T-helper 17 cell (primary cell): ENCODE measurements around the gene LINGO1. TPM values are rescaled to one million over a fixed set of nuclear protein-coding genes. Genes with fewer than 3 reads are reported as not detected.

Experiments
- ATAC-seq: fragments of 150-1000 bp; cut with Tn5 transposase; 2 replicates; pipeline ENCODE4 v1.10.0; 2021; ENCODE audit warnings: mild to moderate bottlenecking, moderate library complexity
- DNase-seq, 3 donors: peaks; one replicate each; pipeline versions ENCODE4 v3.0.0 to v3.0.0-alpha.2; 2020 to 2021
- H3K9me3 ChIP-seq: one replicate; pipeline ENCODE4 v1.7.0; 2013; ENCODE audit warnings: low read length, mild to moderate bottlenecking; ENCODE audit not compliant: control insufficient read depth, poor library complexity, severe bottlenecking
- H3K27ac Mint-ChIP-seq: one replicate; pipeline ENCODE4 v1.8.0; 2022; ENCODE audit warnings: mild to moderate bottlenecking, moderate library complexity, mixed read lengths
- H3K27me3 Mint-ChIP-seq: one replicate; pipeline ENCODE4 v1.8.0; 2022; ENCODE audit warnings: mixed read lengths
- H3K36me3 Mint-ChIP-seq: one replicate; pipeline ENCODE4 v1.8.0; 2022; ENCODE audit warnings: low read depth, mixed read lengths
- H3K4me1 Mint-ChIP-seq: one replicate; pipeline ENCODE4 v1.8.0; 2022; ENCODE audit warnings: mild to moderate bottlenecking, mixed read lengths
- H3K4me3 Mint-ChIP-seq: one replicate; pipeline ENCODE4 v1.8.0; 2022; ENCODE audit warnings: mild to moderate bottlenecking, moderate library complexity, mixed read lengths
- total RNA-seq, 4 donors: library from RNA in 2 of 4; stranded (reverse) in 2 of 4; gene quantifications; one replicate each; pipeline ENCODE4 v1.2.3 and lab custom pipeline; 2022 to 2026

LINGO1 gene
- total RNA-seq, 2 donors from 2014 or later, result not detected

- no peak overlapping the region for H3K4me3 Mint-ChIP-seq
- DNase-seq, result no peak
- H3K36me3 Mint-ChIP-seq, result no peaks in the 10 kb centered on the region
- no peak for ATAC-seq
- no peaks in the 10 kb centered on the region for H3K9me3 ChIP-seq
- no peak overlapping the region for H3K27ac Mint-ChIP-seq
- peaks cover 32% of the 10 kb centered on the region for H3K27me3 Mint-ChIP-seq
- H3K4me1 Mint-ChIP-seq, result peaks cover 5% of the 10 kb centered on the region
Observed at GRCh38 chr15:77568973-77569728, 63.6 kb downstream of the LINGO1 start.

DNA sequence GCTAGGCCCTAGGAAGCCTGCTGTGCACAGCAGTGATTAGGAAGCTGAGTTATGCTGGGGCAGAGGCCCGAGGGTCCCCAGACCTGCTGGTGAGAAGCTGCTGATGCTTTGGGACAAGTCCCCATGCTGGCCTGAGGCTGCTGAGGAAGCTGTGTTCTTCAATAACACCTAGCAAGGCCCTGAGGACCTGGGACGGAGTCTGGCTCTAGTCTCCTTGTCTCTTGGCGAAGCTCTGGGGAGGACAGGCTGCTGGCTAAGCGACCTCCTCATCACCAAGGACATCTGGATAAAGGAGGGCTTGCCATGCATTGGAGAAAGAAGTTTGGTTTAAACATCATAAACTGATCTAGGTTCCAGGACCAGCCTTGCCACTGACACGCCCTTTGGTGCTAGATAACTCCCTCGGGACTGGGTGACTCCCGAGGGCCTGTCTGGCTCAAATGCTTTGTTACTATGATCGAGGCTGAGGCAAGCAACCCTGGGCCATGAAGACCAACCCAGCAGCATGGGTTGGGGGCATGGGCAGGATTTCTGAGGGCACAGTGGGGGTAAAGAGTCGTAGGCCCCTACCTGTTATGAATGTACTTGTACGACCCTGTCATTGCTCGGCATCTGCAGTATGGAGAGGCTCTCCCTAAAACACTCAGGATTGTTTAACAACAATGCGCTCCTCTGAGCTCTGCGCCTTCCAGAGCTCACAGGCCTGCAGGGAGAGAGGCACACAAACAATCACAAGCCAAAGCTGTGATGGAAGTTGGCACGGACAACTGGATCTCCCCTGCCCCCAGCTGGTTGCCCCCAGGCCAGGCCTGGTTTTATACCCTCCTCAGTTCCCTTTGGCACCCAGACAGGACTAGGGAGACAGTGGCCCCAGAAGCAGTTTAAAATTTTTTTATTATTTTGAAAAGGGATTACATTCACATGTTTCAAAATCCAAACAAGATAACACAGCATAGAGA lies 64.4 kb downstream of the LINGO1 start:
- no peaks in the 10 kb centered on the region for H3K36me3 Mint-ChIP-seq
- no peak for ATAC-seq
- no peak overlapping the region for H3K27ac Mint-ChIP-seq
- H3K27me3 Mint-ChIP-seq, result peaks cover 32% of the 10 kb centered on the region
- H3K9me3 ChIP-seq, result no peaks in the 10 kb centered on the region
- no peak overlapping the region for H3K4me3 Mint-ChIP-seq
- DNase-seq, result no peak
- peaks cover 5% of the 10 kb centered on the region for H3K4me1 Mint-ChIP-seq

DNA sequence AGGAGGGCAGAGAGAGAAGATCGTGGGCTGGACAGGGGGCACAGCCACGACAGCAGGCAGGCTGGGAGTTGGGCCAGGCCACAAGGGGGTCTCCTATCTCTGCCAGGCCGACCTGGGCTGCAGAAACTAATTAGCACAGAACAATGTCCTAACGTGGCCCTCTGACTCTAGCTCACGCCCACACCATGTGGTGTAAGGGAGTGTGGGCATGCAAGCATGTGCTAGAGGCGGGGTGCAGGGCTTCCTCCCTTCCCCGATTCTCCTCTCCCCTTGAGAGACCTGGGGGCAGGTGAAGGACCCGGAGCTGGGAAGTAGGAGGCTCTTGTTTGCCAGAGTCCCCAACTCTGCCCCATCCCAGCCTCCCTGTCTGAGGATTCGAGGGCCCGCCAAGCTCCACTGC lies 65.5 kb downstream of the LINGO1 start:
- no peak for DNase-seq
- no peak for ATAC-seq
- peaks cover 35% of the 10 kb centered on the region for H3K27me3 Mint-ChIP-seq
- H3K4me1 Mint-ChIP-seq, result peaks cover 5% of the 10 kb centered on the region
- no peak overlapping the region for H3K27ac Mint-ChIP-seq
- no peaks in the 10 kb centered on the region for H3K9me3 ChIP-seq
- no peak overlapping the region for H3K4me3 Mint-ChIP-seq
- H3K36me3 Mint-ChIP-seq, result no peaks in the 10 kb centered on the region

GRCh38 chr15:77566092-77566491 lies 66.6 kb downstream of the LINGO1 start:
- Mint-ChIP-seq H3K36me3 (no peaks in the 10 kb centered on the region), H3K4me3 (no peak overlapping the region), H3K27ac (no peak overlapping the region), H3K27me3 (peaks cover 33% of the 10 kb centered on the region), H3K4me1 (peaks cover 5% of the 10 kb centered on the region)
- ATAC-seq (no peak), DNase-seq (no peak)
- H3K9me3 ChIP-seq, result no peaks in the 10 kb centered on the region

GRCh38 chr15:77565378-77565915 lies 67.3 kb downstream of the LINGO1 start:
- ATAC-seq, result no peak
- Mint-ChIP-seq H3K4me1 (peaks cover 5% of the 10 kb centered on the region), H3K27ac (no peak overlapping the region), H3K27me3 (peaks cover 36% of the 10 kb centered on the region), H3K4me3 (no peak overlapping the region), H3K36me3 (no peaks in the 10 kb centered on the region)
- H3K9me3 ChIP-seq, result no peaks in the 10 kb centered on the region
- no peak for DNase-seq

- Mint-ChIP-seq H3K4me3 (no peak overlapping the region), H3K4me1 (peaks cover 5% of the 10 kb centered on the region), H3K36me3 (no peaks in the 10 kb centered on the region), H3K27me3 (peaks cover 38% of the 10 kb centered on the region), H3K27ac (no peak overlapping the region)
- DNase-seq (no peak), ATAC-seq (no peak)
- H3K9me3 ChIP-seq, result no peaks in the 10 kb centered on the region
Observed at GRCh38 chr15:77564938-77565337, 67.8 kb downstream of the LINGO1 start.

- ATAC-seq (no peak), DNase-seq (no peak)
- H3K4me3 Mint-ChIP-seq, result no peak overlapping the region
- no peak overlapping the region for H3K27ac Mint-ChIP-seq
- H3K27me3 Mint-ChIP-seq, result peaks cover 41% of the 10 kb centered on the region
- no peaks in the 10 kb centered on the region for H3K9me3 ChIP-seq
- H3K36me3 Mint-ChIP-seq, result no peaks in the 10 kb centered on the region
- H3K4me1 Mint-ChIP-seq, result peaks cover 2% of the 10 kb centered on the region
Observed at GRCh38 chr15:77564341-77564740, 68.4 kb downstream of the LINGO1 start.

- no peaks in the 10 kb centered on the region for H3K36me3 Mint-ChIP-seq
- H3K4me1 Mint-ChIP-seq, result peaks cover 2% of the 10 kb centered on the region
- peaks cover 42% of the 10 kb centered on the region for H3K27me3 Mint-ChIP-seq
- ATAC-seq (no peak), DNase-seq (no peak)
- no peak overlapping the region for H3K4me3 Mint-ChIP-seq
- no peak overlapping the region for H3K27ac Mint-ChIP-seq
- no peaks in the 10 kb centered on the region for H3K9me3 ChIP-seq
Observed at GRCh38 chr15:77563623-77564156, 69.0 kb downstream of the LINGO1 start.

Other genes with a start within 250 kb of the LINGO1 start
- 10 to 100 TPM in 1 of 2 donors, 1 to 10 TPM in 1; 5.9 to 10.2 TPM for gene PEAK1, start 212.8 kb downstream of the LINGO1 start, total RNA-seq
- 10 to 100 TPM; 22.3 to 30.6 TPM for gene HMG20A, start 212.0 kb downstream of the LINGO1 start, total RNA-seq